ENCODE data around the gene TACC2.

DNA sequence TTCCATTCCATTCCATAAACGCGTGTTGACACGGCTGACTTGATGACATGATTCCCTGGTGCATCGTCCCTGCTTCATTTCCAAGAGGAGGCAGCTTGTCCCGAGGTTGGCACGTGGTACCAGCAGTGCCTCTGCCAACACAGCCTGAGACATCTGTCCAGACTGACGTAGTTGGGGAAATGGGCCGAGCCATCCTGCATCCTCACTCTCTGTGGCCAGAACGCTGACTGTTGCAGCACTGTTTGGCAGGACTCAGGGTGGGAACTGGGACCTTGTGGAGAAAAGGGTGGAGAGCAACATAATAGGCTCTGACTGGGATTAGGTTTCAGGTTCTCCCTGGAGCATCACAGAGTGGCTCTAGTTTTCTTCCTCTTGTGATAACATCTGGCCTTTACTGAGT is 163.6 kb downstream of the TACC2 start:
- TF ChIP-seq, protein P1, sequence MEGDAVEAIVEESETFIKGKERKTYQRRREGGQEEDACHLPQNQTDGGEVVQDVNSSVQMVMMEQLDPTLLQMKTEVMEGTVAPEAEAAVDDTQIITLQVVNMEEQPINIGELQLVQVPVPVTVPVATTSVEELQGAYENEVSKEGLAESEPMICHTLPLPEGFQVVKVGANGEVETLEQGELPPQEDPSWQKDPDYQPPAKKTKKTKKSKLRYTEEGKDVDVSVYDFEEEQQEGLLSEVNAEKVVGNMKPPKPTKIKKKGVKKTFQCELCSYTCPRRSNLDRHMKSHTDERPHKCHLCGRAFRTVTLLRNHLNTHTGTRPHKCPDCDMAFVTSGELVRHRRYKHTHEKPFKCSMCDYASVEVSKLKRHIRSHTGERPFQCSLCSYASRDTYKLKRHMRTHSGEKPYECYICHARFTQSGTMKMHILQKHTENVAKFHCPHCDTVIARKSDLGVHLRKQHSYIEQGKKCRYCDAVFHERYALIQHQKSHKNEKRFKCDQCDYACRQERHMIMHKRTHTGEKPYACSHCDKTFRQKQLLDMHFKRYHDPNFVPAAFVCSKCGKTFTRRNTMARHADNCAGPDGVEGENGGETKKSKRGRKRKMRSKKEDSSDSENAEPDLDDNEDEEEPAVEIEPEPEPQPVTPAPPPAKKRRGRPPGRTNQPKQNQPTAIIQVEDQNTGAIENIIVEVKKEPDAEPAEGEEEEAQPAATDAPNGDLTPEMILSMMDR (IDR thresholded peaks at IDR 0.05), result no peak
- no peak for TF ChIP-seq EZH2 (IDR thresholded peaks at IDR 0.05; ENCODE audit: borderline replicate concordance, insufficient read depth, low read depth, low read length, poor library complexity, severe bottlenecking)

Data from B cell (primary cell).